HG03095 (cell line): ENCODE data around the gene ARL10.

Experiments used
- ATAC-seq: cut with Tn5 transposase; IDR thresholded peaks from one replicate; pipeline ENCODE4 v1.9.1; 2021; ENCODE audit warnings: moderate library complexity; ENCODE audit not compliant: unreplicated experiment

Gene ARL10

GRCh38 chr5:176409765-176410164 is 44.5 kb downstream of the ARL10 start:
- no peak for ATAC-seq

GRCh38 chr5:176410486-176411180 is 45.3 kb downstream of the ARL10 start:
- no peak for ATAC-seq

GRCh38 chr5:176412517-176413254 is 47.4 kb downstream of the ARL10 start:
- no peak for ATAC-seq

GRCh38 chr5:176413255-176413565 is 47.9 kb downstream of the ARL10 start:
- no peak for ATAC-seq

- no peak for ATAC-seq
Observed at GRCh38 chr5:176413709-176414191, 48.5 kb downstream of the ARL10 start.

GRCh38 chr5:176414704-176415103 is 49.4 kb downstream of the ARL10 start:
- no peak for ATAC-seq

- no peak for ATAC-seq
Observed at GRCh38 chr5:176415240-176415951, 50.1 kb downstream of the ARL10 start.

- peak; percentile 91 for ATAC-seq
Observed at GRCh38 chr5:176415952-176416924, 51.0 kb downstream of the ARL10 start, which contains the start of gene CLTB. Gene CLTB (minus strand): TSS chr5:176416539. CDS start chr5:176416363, 176 bp downstream.

- no peak for ATAC-seq
Observed at GRCh38 chr5:176416965-176417364, 51.7 kb downstream of the ARL10 start.

- no peak for ATAC-seq
Observed at GRCh38 chr5:176418251-176418650, 53.0 kb downstream of the ARL10 start.

GRCh38 chr5:176420086-176420485 is 54.8 kb downstream of the ARL10 start:
- no peak for ATAC-seq

- ATAC-seq: no peak
Observed at GRCh38 chr5:176420972-176421544, 55.8 kb downstream of the ARL10 start.

- no peak for ATAC-seq
Observed at GRCh38 chr5:176424181-176424580, 58.9 kb downstream of the ARL10 start.

GRCh38 chr5:176425138-176425537 is 59.9 kb downstream of the ARL10 start:
- no peak for ATAC-seq

- ATAC-seq: no peak
Observed at GRCh38 chr5:176425791-176426190, 60.5 kb downstream of the ARL10 start.

- no peak for ATAC-seq
Observed at GRCh38 chr5:176426876-176427275, 61.6 kb downstream of the ARL10 start.

GRCh38 chr5:176427971-176428370 is 62.7 kb downstream of the ARL10 start:
- ATAC-seq: no peak

- no peak for ATAC-seq
Observed at GRCh38 chr5:176429972-176430371, 64.7 kb downstream of the ARL10 start.
